ENCODE results near the gene EPHA5. TPM values are rescaled to one million over a fixed set of nuclear protein-coding genes. Genes with fewer than 3 reads are reported as not detected.

Gene EPHA5
- total RNA-seq, result 0.05 TPM
- polyA plus RNA-seq, result 0.05 TPM
- long read RNA-seq, donor 1, result 0 reads
- long read RNA-seq, donor 2, result 0 reads
- long read RNA-seq, donor 3, result 0 reads
- long read RNA-seq, donor 4, result 0 reads
- long read RNA-seq, donor 5, result 0 reads
- long read RNA-seq, donor 6, partial matches to known transcripts, result 13 of 13 reads
- long read RNA-seq, donor 6, other reads (novel, unspliced or antisense), result 0 of 13 reads
- long read RNA-seq, donor 7, result 0 reads
- long read RNA-seq, donor 8, partial matches to known transcripts, result 16 of 16 reads
- long read RNA-seq, donor 8, other reads (novel, unspliced or antisense), result 0 of 16 reads
- long read RNA-seq, donor 9, result 0 reads
- long read RNA-seq, donor 10, partial matches to known transcripts, result 24 of 24 reads
- long read RNA-seq, donor 10, other reads (novel, unspliced or antisense), result 0 of 24 reads

DNA sequence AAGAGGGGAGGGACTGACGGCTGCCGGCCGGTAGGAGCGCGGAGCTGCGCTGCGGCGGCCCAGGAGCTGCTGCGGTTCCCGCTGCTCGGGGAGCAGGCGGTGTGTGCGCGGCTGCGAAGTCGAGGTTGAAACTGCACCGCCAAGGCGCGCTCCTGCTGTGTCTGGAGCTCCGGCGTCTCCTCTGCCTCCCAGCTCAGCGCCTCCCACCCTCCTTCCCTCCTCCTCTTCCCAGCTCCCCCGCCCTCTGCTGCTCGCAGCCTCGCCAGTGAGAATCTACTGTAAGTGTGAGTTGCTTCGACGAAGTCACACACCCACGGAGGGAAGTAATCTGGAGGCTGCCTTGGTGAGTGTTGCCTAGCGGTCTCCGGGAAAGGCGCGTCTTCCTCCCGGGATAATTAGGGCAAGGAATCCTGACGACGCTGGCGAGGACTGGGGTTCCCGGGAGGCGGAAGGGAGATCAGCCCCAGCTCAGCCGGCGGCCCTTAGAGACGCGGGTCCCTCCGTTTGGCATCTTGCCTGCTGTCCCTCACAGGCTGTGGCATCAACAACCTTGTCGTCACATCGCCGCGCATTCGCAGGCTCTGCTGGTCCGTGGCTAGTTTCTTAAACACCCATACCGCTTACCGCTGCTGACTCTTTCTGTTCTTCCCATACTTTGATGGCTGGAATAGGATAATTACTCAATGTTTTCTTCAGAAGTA, at the start of gene EPHA5:
Gene EPHA5, minus strand, starts transcription at position 159 of the 701 bp plus-strand sequence. CDS start 747 bp downstream, outside the sequence.
- no peaks in the 10 kb centered on the region for H3K36me3 ChIP-seq (ENCODE audit: control insufficient read depth in 2 of 2, insufficient read depth in 2 of 2, low read length in 1 of 2)
- 3% methylated on average over 51 of the region's 51 CpGs for WGBS
- no peak within 1 kb of the TSS for H3K27ac ChIP-seq (ENCODE audit: low read depth in 1 of 2, low read length in 1 of 2)
- H3K4me3 ChIP-seq (ENCODE audit: low read length in 2 of 2), result no peak within 1 kb of the TSS
- H3K27me3 ChIP-seq (ENCODE audit: control insufficient read depth in 2 of 2, insufficient read depth in 1 of 2, low read length in 1 of 2), result peaks cover 34 to 55% of the 10 kb centered on the region in 2 donors
- H3K9me3 ChIP-seq (ENCODE audit: control insufficient read depth in 2 of 2, insufficient read depth in 1 of 2, low read length in 1 of 2), result no peaks in the 10 kb centered on the region
- peak in 4 of 9 donors; percentile 8 to 13 (median 9) for DNase-seq (ENCODE audit: low read depth in 6 of 9, low spot score in 9 of 9)
- no peaks in the 10 kb centered on the region for H3K4me1 ChIP-seq (ENCODE audit: control insufficient read depth in 2 of 2, insufficient read depth in 2 of 2, low read length in 2 of 2)

DNA sequence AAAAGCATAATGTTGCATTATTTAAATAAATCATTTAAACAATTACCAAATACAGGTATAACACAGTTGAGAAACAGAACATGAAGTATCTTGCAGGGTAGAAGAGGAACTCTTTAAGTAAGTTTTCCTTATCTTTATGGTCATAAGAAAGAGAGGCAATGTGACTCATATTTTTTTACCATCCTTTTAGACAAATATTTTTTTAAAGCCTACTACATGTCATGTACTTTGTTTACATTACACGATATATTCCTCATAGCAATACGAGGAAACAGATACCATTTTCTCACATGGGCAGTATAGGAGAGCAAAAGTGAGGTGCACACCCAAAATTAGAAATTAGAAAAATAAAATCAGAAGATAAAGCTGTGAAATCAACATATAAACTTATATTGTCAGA, 49.3 kb upstream of the EPHA5 start:
- H3K27ac ChIP-seq (ENCODE audit: low read depth in 1 of 2, low read length in 1 of 2), result no peak overlapping the region
- peaks cover 0 to under 1% of the 10 kb centered on the region in 2 donors for H3K9me3 ChIP-seq (ENCODE audit: control insufficient read depth in 2 of 2, insufficient read depth in 1 of 2, low read length in 1 of 2)
- WGBS, result 96% methylated on average over 2 of the region's 2 CpGs
- H3K4me3 ChIP-seq (ENCODE audit: low read length in 2 of 2), result no peak overlapping the region
- H3K36me3 ChIP-seq (ENCODE audit: control insufficient read depth in 2 of 2, insufficient read depth in 2 of 2, low read length in 1 of 2), result no peaks in the 10 kb centered on the region
- H3K4me1 ChIP-seq (ENCODE audit: control insufficient read depth in 2 of 2, insufficient read depth in 2 of 2, low read length in 2 of 2), result no peaks in the 10 kb centered on the region
- DNase-seq (ENCODE audit: low read depth in 6 of 9, low spot score in 9 of 9), result no peak
- no peaks in the 10 kb centered on the region for H3K27me3 ChIP-seq (ENCODE audit: control insufficient read depth in 2 of 2, insufficient read depth in 1 of 2, low read length in 1 of 2)

GRCh38 chr4:65698631-65699030, 28.3 kb upstream of the EPHA5 start:
- WGBS, result 97% methylated on average over 1 of the region's 1 CpG
- no peak for DNase-seq (ENCODE audit: low read depth in 6 of 9, low spot score in 9 of 9)
- no peaks in the 10 kb centered on the region for H3K4me1 ChIP-seq (ENCODE audit: control insufficient read depth in 2 of 2, insufficient read depth in 2 of 2, low read length in 2 of 2)
- no peak overlapping the region for H3K27ac ChIP-seq (ENCODE audit: low read depth in 1 of 2, low read length in 1 of 2)
- H3K27me3 ChIP-seq (ENCODE audit: control insufficient read depth in 2 of 2, insufficient read depth in 1 of 2, low read length in 1 of 2), result no peaks in the 10 kb centered on the region
- H3K36me3 ChIP-seq (ENCODE audit: control insufficient read depth in 2 of 2, insufficient read depth in 2 of 2, low read length in 1 of 2), result no peaks in the 10 kb centered on the region
- H3K9me3 ChIP-seq (ENCODE audit: control insufficient read depth in 2 of 2, insufficient read depth in 1 of 2, low read length in 1 of 2), result no peaks in the 10 kb centered on the region
- H3K4me3 ChIP-seq (ENCODE audit: low read length in 2 of 2), result no peak overlapping the region

DNA sequence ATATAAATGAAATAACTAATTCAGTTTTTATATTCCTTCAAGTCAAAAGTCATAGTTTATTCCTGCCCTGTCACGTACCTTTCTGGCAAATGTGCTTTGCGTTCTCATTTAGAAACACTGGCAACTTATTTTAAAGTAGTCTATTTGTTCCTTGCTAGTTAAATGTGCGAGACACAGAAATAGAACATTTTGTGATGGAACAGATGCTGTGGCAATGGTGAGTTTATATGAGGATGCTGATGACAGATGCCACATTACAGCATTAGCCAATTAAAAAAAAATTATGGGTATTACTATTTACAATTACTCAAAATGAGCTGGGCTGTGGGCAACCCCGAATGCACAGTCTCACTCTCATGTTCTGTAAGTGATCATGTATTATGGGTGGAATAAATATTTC, 26.1 kb upstream of the EPHA5 start:
- Histone ChIP-seq H3K4me1 (ENCODE audit: control insufficient read depth in 2 of 2, insufficient read depth in 2 of 2, low read length in 2 of 2) (no peaks in the 10 kb centered on the region), H3K27ac (ENCODE audit: low read depth in 1 of 2, low read length in 1 of 2) (no peak overlapping the region), H3K27me3 (ENCODE audit: control insufficient read depth in 2 of 2, insufficient read depth in 1 of 2, low read length in 1 of 2) (no peaks in the 10 kb centered on the region), H3K36me3 (ENCODE audit: control insufficient read depth in 2 of 2, insufficient read depth in 2 of 2, low read length in 1 of 2) (no peaks in the 10 kb centered on the region), H3K9me3 (ENCODE audit: control insufficient read depth in 2 of 2, insufficient read depth in 1 of 2, low read length in 1 of 2) (no peaks in the 10 kb centered on the region), H3K4me3 (ENCODE audit: low read length in 2 of 2) (no peak overlapping the region)
- no peak for DNase-seq (ENCODE audit: low read depth in 6 of 9, low spot score in 9 of 9)
- WGBS, result 92% methylated on average over 4 of the region's 4 CpGs

DNA sequence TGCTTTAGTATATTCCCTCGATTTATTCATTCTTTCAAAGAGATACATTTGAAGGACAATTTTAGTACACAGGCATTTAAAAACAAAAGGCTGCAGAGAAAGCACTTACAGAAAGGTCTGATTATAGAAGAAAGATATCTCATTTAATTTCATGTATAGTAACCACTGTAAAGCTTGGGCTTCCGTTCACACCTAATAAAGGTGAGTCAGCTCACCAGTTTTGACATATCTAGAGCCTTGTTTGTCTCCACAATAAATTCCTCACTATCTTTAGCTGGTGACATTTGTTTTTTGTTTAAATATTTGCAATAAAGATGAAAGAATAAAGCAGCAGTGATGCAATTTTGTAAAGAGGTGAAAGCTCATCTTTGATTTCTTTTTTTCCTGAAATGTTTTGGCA, 1.1 kb upstream of the EPHA5 start:
- H3K27me3 ChIP-seq (ENCODE audit: control insufficient read depth in 2 of 2, insufficient read depth in 1 of 2, low read length in 1 of 2), result peaks cover 30 to 55% of the 10 kb centered on the region in 2 donors
- 57% methylated on average over 2 of the region's 2 CpGs for WGBS
- no peak overlapping the region for H3K4me3 ChIP-seq (ENCODE audit: low read length in 2 of 2)
- H3K9me3 ChIP-seq (ENCODE audit: control insufficient read depth in 2 of 2, insufficient read depth in 1 of 2, low read length in 1 of 2), result no peaks in the 10 kb centered on the region
- DNase-seq (ENCODE audit: low read depth in 6 of 9, low spot score in 9 of 9), result no peak
- H3K4me1 ChIP-seq (ENCODE audit: control insufficient read depth in 2 of 2, insufficient read depth in 2 of 2, low read length in 2 of 2), result no peaks in the 10 kb centered on the region
- H3K27ac ChIP-seq (ENCODE audit: low read depth in 1 of 2, low read length in 1 of 2), result no peak overlapping the region
- no peaks in the 10 kb centered on the region for H3K36me3 ChIP-seq (ENCODE audit: control insufficient read depth in 2 of 2, insufficient read depth in 2 of 2, low read length in 1 of 2)

- peak in 1 of 9 donors; percentile 1 for DNase-seq (ENCODE audit: low read depth in 6 of 9, low spot score in 9 of 9)
- no peaks in the 10 kb centered on the region for H3K9me3 ChIP-seq (ENCODE audit: control insufficient read depth in 2 of 2, insufficient read depth in 1 of 2, low read length in 1 of 2)
- no peaks in the 10 kb centered on the region for H3K4me1 ChIP-seq (ENCODE audit: control insufficient read depth in 2 of 2, insufficient read depth in 2 of 2, low read length in 2 of 2)
- H3K36me3 ChIP-seq (ENCODE audit: control insufficient read depth in 2 of 2, insufficient read depth in 2 of 2, low read length in 1 of 2), result no peaks in the 10 kb centered on the region
- H3K27me3 ChIP-seq (ENCODE audit: control insufficient read depth in 2 of 2, insufficient read depth in 1 of 2, low read length in 1 of 2), result peaks cover 34 to 55% of the 10 kb centered on the region in 2 donors
- 3% methylated on average over 6 of the region's 6 CpGs for WGBS
- no peak overlapping the region for H3K27ac ChIP-seq (ENCODE audit: low read depth in 1 of 2, low read length in 1 of 2)
- no peak overlapping the region for H3K4me3 ChIP-seq (ENCODE audit: low read length in 2 of 2)
These were observed 314 bp downstream of the EPHA5 start for GRCh38 chr4:65670020-65670330.

GRCh38 chr4:65669111-65670019, 924 bp downstream of the EPHA5 start:
- Histone ChIP-seq H3K4me1 (ENCODE audit: control insufficient read depth in 2 of 2, insufficient read depth in 2 of 2, low read length in 2 of 2) (no peaks in the 10 kb centered on the region), H3K4me3 (ENCODE audit: low read length in 2 of 2) (no peak overlapping the region), H3K36me3 (ENCODE audit: control insufficient read depth in 2 of 2, insufficient read depth in 2 of 2, low read length in 1 of 2) (no peaks in the 10 kb centered on the region), H3K9me3 (ENCODE audit: control insufficient read depth in 2 of 2, insufficient read depth in 1 of 2, low read length in 1 of 2) (no peaks in the 10 kb centered on the region), H3K27me3 (ENCODE audit: control insufficient read depth in 2 of 2, insufficient read depth in 1 of 2, low read length in 1 of 2) (peaks cover 34 to 55% of the 10 kb centered on the region in 2 donors), H3K27ac (ENCODE audit: low read depth in 1 of 2, low read length in 1 of 2) (no peak overlapping the region)
- WGBS, result 3% methylated on average over 60 of the region's 60 CpGs
- DNase-seq (ENCODE audit: low read depth in 6 of 9, low spot score in 9 of 9), result no peak

DNA sequence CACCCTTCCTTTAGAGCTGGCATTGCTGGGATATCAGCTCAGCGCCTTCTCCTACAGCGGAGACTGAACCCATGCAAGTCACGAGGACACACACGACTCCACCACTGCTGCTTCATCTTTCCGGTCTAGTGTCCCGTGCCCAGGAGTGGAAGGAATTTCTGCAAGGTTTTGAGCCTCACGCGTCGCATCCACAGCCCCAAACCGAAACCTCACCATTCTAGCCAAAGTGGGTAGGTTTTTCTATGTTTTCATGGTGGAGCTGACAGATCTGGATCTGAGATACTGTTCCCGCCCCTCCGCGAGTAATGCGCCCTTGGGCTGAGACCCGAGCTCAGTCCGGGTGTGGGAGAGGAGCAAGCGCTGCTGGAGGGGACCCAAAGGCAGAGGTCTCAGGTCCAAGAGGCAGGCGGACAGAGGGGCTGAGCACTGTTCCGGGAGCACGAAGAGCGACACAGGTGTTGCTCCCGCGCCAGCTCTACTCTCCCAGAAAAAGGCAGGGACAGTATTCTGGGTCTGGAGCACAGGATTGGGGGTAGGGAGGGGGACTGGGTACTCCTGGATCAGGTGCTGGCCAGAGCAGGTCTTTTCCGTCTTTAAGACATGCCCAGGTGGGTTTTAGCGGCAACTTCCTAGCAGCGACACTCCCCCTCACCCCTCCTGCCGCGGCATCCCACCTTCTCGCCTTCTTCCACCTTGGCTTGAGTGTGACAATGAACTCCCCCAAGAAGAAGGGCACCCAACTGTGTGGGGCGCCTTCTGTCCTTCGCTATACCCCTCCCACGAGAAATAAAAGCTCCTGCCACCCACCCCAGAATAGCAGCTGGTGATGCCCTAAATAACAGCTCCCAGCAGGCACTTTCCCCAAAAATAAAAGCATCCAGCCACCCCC, 1.8 kb downstream of the EPHA5 start:
- H3K9me3 ChIP-seq (ENCODE audit: control insufficient read depth in 2 of 2, insufficient read depth in 1 of 2, low read length in 1 of 2), result no peaks in the 10 kb centered on the region
- peak overlapping the region in 1 of 2 donors; percentile 18 for H3K27ac ChIP-seq (ENCODE audit: low read depth in 1 of 2, low read length in 1 of 2)
- no peak overlapping the region for H3K4me3 ChIP-seq (ENCODE audit: low read length in 2 of 2)
- no peak for DNase-seq (ENCODE audit: low read depth in 6 of 9, low spot score in 9 of 9)
- H3K36me3 ChIP-seq (ENCODE audit: control insufficient read depth in 2 of 2, insufficient read depth in 2 of 2, low read length in 1 of 2), result no peaks in the 10 kb centered on the region
- H3K4me1 ChIP-seq (ENCODE audit: control insufficient read depth in 2 of 2, insufficient read depth in 2 of 2, low read length in 2 of 2), result no peaks in the 10 kb centered on the region
- peaks cover 34 to 55% of the 10 kb centered on the region in 2 donors for H3K27me3 ChIP-seq (ENCODE audit: control insufficient read depth in 2 of 2, insufficient read depth in 1 of 2, low read length in 1 of 2)
- 9% methylated on average over 32 of the region's 32 CpGs for WGBS

All from thymus (tissue), 14 donors.